A673 (cell line): ENCODE results near the gene CSTF1. TPM values are rescaled to one million over a fixed set of nuclear protein-coding genes. Genes with fewer than 3 reads are reported as not detected.

Experiments used
- BruUV-seq: library from RNA; stranded (reverse); fragments of 400-500 nt; replicated peaks from 2 replicates; lab custom pipeline; 2021; lab: Mats Ljungman, UMichigan
- CTCF ChIA-PET: fragments of 300-600 bp; sonication (Branson Sonifier 250); formaldehyde crosslinking; loops from one replicate; lab custom pipeline; 2022; ENCODE audit warnings: antibody characterized with exemption; lab: Charles Lee
- POLR2A ChIA-PET: fragments of 300-600 bp; sonication (Branson Sonifier 250); formaldehyde crosslinking; loops from one replicate; lab custom pipeline; 2022; ENCODE audit warnings: antibody characterized with exemption; ENCODE audit not compliant: low non-redundant PET; lab: Charles Lee
- DNase-seq: peaks from one replicate; pipeline ENCODE4 v3.0.0-alpha.2; 2015; ENCODE audit warnings: low spot score
- H3K27ac ChIP-seq: fragments of 200-600 bp; sonication (generic); 2 replicates; pipeline ENCODE4 v1.5.1; 2016; ENCODE audit warnings: mixed run types, low read depth, mild to moderate bottlenecking, mixed read lengths, antibody characterized with exemption, low read length; ENCODE audit not compliant: poor library complexity, severe bottlenecking
- H3K27me3 ChIP-seq: fragments of 200-600 bp; sonication (generic); replicated peaks from 2 replicates; pipeline ENCODE4 v1.6.1; 2017; ENCODE audit warnings: mixed run types, low read depth, mild to moderate bottlenecking, mixed read lengths, antibody characterized with exemption, low read length; ENCODE audit not compliant: insufficient read depth, poor library complexity
- H3K36me3 ChIP-seq: fragments of 200-600 bp; sonication (generic); 2 replicates; pipeline ENCODE4 v1.6.1; 2016; ENCODE audit warnings: mixed run types, mild to moderate bottlenecking, mixed read lengths, antibody characterized with exemption, low read length; ENCODE audit not compliant: insufficient read depth, poor library complexity, severe bottlenecking
- H3K4me1 ChIP-seq: fragments of 200-600 bp; sonication (generic); 2 replicates; pipeline ENCODE4 v1.6.1; 2017; ENCODE audit warnings: mixed run types, mild to moderate bottlenecking, mixed read lengths, antibody characterized with exemption, low read length; ENCODE audit not compliant: insufficient read depth, poor library complexity, severe bottlenecking
- H3K4me3 ChIP-seq: fragments of 200-600 bp; sonication (generic); 2 replicates; pipeline ENCODE4 v1.5.1; 2016; ENCODE audit warnings: low read depth, mixed run types, mild to moderate bottlenecking, mixed read lengths, low read length; ENCODE audit not compliant: poor library complexity, severe bottlenecking
- H3K9me3 ChIP-seq: fragments of 200-600 bp; sonication (generic); 2 replicates; pipeline ENCODE4 v1.6.1; 2016; ENCODE audit warnings: mixed run types, low read depth, mild to moderate bottlenecking, mixed read lengths, antibody characterized with exemption, low read length; ENCODE audit not compliant: poor library complexity, severe bottlenecking
- CTCF ChIP-seq: fragments of 300-800, 200-600 bp; sonication (generic); conservative IDR thresholded peaks from 2 replicates; pipeline ENCODE4 v1.5.1; 2017; ENCODE audit warnings: low read depth, mild to moderate bottlenecking, antibody characterized with exemption, low read length, moderate library complexity, mixed read lengths
- EZH2 ChIP-seq: fragments of 200-600 bp; sonication (generic); IDR thresholded peaks from 2 replicates; pipeline ENCODE4 v1.6.1; 2017; ENCODE audit warnings: borderline replicate concordance, low read depth, mild to moderate bottlenecking, mixed read lengths, antibody characterized with exemption, low read length; ENCODE audit not compliant: poor library complexity, severe bottlenecking
- intact Hi-C: fragments of 100-400 bp; cut with micrococcal nuclease; formaldehyde crosslinking; loops from one replicate; pipeline ENCODE4 v1.10.0; 2022; ENCODE audit not compliant: unreplicated experiment
- total RNA-seq: library from RNA; stranded (reverse); gene quantifications from 2 replicates; pipeline ENCODE4 v1.2.3, GENCODE V29; 2021

Gene CSTF1
- total RNA-seq, 1 experiment from 2014 or later = 58.2 TPM

DNA sequence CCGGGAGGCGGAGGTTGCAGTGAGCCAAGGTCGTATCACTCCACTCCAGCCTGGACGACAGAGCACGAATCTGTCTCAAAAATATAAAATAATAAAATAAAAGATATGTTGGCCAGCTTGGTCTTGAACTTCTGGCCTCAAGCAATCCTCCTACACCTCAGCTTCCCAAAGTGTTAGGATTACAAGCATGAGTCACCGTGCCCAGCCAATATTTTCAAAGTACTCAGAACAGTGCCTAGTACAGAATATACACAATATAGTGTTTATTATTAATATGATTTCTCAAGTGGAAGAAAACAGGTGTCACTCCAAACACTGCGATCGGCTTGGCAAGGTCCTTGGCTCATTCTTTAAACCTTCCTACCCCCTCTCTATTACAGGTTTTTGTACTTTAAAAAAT, 30.5 kb upstream of the CSTF1 start:
- no TSS peak for BruUV-seq

GRCh38 chr20:56362833-56363413, 29.5 kb upstream of the CSTF1 start:
- Histone ChIP-seq H3K27ac (no peak overlapping the region), H3K36me3 (no peaks in the 10 kb centered on the region), H3K27me3 (no peaks in the 10 kb centered on the region), H3K9me3 (no peaks in the 10 kb centered on the region), H3K4me3 (no peak overlapping the region), H3K4me1 (no peaks in the 10 kb centered on the region)
- TF ChIP-seq CTCF (no peak), EZH2 (no peak)
- intact Hi-C loops = no loop called here
- ChIA-PET POLR2A (no interaction called here), CTCF (no interaction called here)
- no TSS peak for BruUV-seq
- no peak for DNase-seq

More for the DNA sequence above, 30.5 kb upstream of the CSTF1 start:
- no peaks in the 10 kb centered on the region for H3K36me3 ChIP-seq
- H3K4me1 ChIP-seq = no peaks in the 10 kb centered on the region
- no peak for TF ChIP-seq EZH2
- no peak for TF ChIP-seq CTCF
- intact Hi-C loops = no loop called here
- ChIA-PET POLR2A (no interaction called here), CTCF (no interaction called here)
- H3K4me3 ChIP-seq = no peak overlapping the region
- no peak overlapping the region for H3K27ac ChIP-seq
- no peaks in the 10 kb centered on the region for H3K27me3 ChIP-seq
- H3K9me3 ChIP-seq = no peaks in the 10 kb centered on the region
- DNase-seq = no peak

DNA sequence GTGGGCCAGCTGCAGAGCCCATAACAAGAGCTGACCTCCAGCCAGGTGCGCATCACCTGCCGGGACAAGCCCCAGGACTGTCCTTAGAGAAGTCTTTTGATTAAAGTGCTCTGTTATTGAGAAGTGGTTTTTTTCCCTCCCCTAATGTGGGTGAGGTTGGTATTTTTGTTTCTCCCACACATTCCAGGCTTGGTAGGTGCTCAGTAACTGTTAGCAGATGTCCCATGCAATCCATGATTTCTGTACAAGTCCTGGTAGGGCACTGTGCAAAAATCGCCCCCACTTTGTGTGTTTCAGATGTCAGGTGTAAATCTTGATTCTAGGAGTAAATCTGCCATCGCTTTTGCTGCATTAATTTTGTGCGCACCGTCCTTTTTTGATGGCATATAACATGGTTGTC, 29.0 kb upstream of the CSTF1 start:
- POLR2A ChIA-PET = no interaction called here
- BruUV-seq = no TSS peak

More for the DNA sequence above, 29.0 kb upstream of the CSTF1 start:
- no peak for DNase-seq
- Histone ChIP-seq H3K4me1 (no peaks in the 10 kb centered on the region), H3K9me3 (no peaks in the 10 kb centered on the region), H3K27me3 (no peaks in the 10 kb centered on the region), H3K27ac (no peak overlapping the region), H3K4me3 (no peak overlapping the region), H3K36me3 (peaks cover under 1% of the 10 kb centered on the region)
- intact Hi-C loops = no loop called here
- no peak for TF ChIP-seq EZH2
- no peak for TF ChIP-seq CTCF
- CTCF ChIA-PET = no interaction called here
